Spleen (tissue), 11 donors: Measurements from ENCODE around the gene KHDC1. TPM values are rescaled to one million over a fixed set of nuclear protein-coding genes. Genes with fewer than 3 reads are reported as not detected.
A peak's percentile ranks its signal among the peaks of the same experiment; 100 is the strongest.

ENCODE experiments used
- DNase-seq: peaks from one replicate; pipeline ENCODE4 v3.0.0-alpha.2; 2020
- H3K27ac ChIP-seq, 8 donors: fragments of 200-600 bp; sonication (generic) in 7 of 8; 1 replicate in 4 of 8; 2 replicates in 4 of 8; pipeline versions ENCODE4 v1.5.0 to v1.8.0; 2016 to 2021; ENCODE audit warnings: inconsistent platforms in 4 of 8, mild to moderate bottlenecking in 4 of 8, moderate library complexity in 1 of 8
- H3K27me3 ChIP-seq, 7 donors: fragments of 200-600 bp; sonication (generic) in 6 of 7; replicated peaks in 1 of 7; 1 replicate in 4 of 7; 2 replicates in 3 of 7; pipeline versions ENCODE4 v1.5.0 to v1.8.0; 2016 to 2021; ENCODE audit warnings: inconsistent platforms in 3 of 7, mild to moderate bottlenecking in 1 of 7
- H3K36me3 ChIP-seq, 6 donors: fragments of 200-600 bp; sonication (generic) in 5 of 6; 1 replicate in 4 of 6; 2 replicates in 2 of 6; pipeline versions ENCODE4 v1.5.0 to v1.8.0; 2016 to 2021; ENCODE audit warnings: inconsistent platforms in 2 of 6
- H3K4me1 ChIP-seq, 6 donors: fragments of 200-600 bp; sonication (generic) in 5 of 6; 1 replicate in 3 of 6; 2 replicates in 3 of 6; pipeline versions ENCODE4 v1.5.0 to v1.8.0; 2016 to 2021; ENCODE audit warnings: inconsistent platforms in 3 of 6
- H3K4me3 ChIP-seq, 8 donors: fragments of 200-600 bp; sonication (generic) in 7 of 8; 1 replicate in 4 of 8; 2 replicates in 4 of 8; pipeline versions ENCODE4 v1.5.0 to v1.8.0; 2016 to 2021; ENCODE audit warnings: inconsistent platforms in 4 of 8, mild to moderate bottlenecking in 4 of 8, moderate library complexity in 2 of 8
- H3K9me3 ChIP-seq, 8 donors: fragments of 200-600 bp; sonication (generic) in 7 of 8; 1 replicate in 4 of 8; 2 replicates in 4 of 8; pipeline versions ENCODE4 v1.5.0 to v1.8.0; 2016 to 2021; ENCODE audit warnings: inconsistent platforms in 4 of 8
- POLR2A ChIP-seq, 3 donors: fragments of 450-650 bp; IDR thresholded peaks; one replicate each; pipeline ENCODE4 v1.5.1; 2017; ENCODE audit warnings: antibody characterized with exemption in 3 of 3, mild to moderate bottlenecking in 1 of 3
- POLR2AphosphoS5 ChIP-seq, 3 donors: sonication (generic); formaldehyde crosslinking; IDR thresholded peaks; one replicate each; pipeline ENCODE4 v1.5.1; 2017; ENCODE audit warnings: antibody characterized with exemption in 3 of 3
- WGBS, 5 donors: extraction: QIAGEN DNeasy Blood & Tissue Kit in 3 of 5; methylation state at CpG; one replicate each; pipeline versions ENCODE4 v1.1.5 to v1.1.7; 2013 to 2018; 5-methylcytosine and 5-hydroxymethylcytosine counted together
- intact Hi-C: fragments of 100-400 bp; cut with DNase I; formaldehyde crosslinking; loops from one replicate; pipeline ENCODE4 v1.15.0; 2023; ENCODE audit warnings: low total_unique reads
- polyA plus RNA-seq, 3 donors: library from polyadenylated mRNA; stranded (reverse); fragments of 200-250 nt; gene quantifications; one replicate each; pipeline ENCODE4 v1.2.1, GENCODE V29; 2013
- total RNA-seq, 7 donors: library from RNA; depleted of rRNA in 3 of 7; stranded (reverse); fragments of >200 nt in 3 of 7; fragmentation: NEBNext Ultra II Directional in 4 of 7; extraction: Animal tissue kit (Norgen Biotek cat#: 25700) in 4 of 7; gene quantifications; one replicate each; pipeline versions ENCODE4 v1.1.0 to v1.2.1, GENCODE V29; 2016 to 2021
- TF ChIP-seq, protein P1 (sequence below), 11 experiments: fragments of 200-600 bp in 7 of 11; fragments of 450-650 bp in 4 of 11; sonication (generic) in 4 of 11; IDR thresholded peaks in 8 of 11; conservative IDR thresholded peaks in 3 of 11; 1 replicate in 7 of 11; 2 replicates in 4 of 11; pipeline versions ENCODE4 v1.4.0 to v1.8.0; 2016 to 2021; ENCODE audit warnings: antibody characterized with exemption in 11 of 11, inconsistent platforms in 4 of 11, mild to moderate bottlenecking in 1 of 11
- donor health status: healthy with polysubstance abuse.
- donor health status: DM: no; HTN: no; CAD: no; lungs with moderate emphysema.
- donor health status: DM: no; HTN: no; CAD: no.
- donor health status: Bipolar disorder and iron deficiency.
- donor health status: healthy.
- donor health status: DM: no; HTN: no; CAD: no.
- donor health status: DM: yes; HTN: yes; CAD: no.

The KHDC1 gene
- total and polyA plus RNA-seq, 10 donors, result 0.54 to 2.2 (median 0.90) TPM

DNA sequence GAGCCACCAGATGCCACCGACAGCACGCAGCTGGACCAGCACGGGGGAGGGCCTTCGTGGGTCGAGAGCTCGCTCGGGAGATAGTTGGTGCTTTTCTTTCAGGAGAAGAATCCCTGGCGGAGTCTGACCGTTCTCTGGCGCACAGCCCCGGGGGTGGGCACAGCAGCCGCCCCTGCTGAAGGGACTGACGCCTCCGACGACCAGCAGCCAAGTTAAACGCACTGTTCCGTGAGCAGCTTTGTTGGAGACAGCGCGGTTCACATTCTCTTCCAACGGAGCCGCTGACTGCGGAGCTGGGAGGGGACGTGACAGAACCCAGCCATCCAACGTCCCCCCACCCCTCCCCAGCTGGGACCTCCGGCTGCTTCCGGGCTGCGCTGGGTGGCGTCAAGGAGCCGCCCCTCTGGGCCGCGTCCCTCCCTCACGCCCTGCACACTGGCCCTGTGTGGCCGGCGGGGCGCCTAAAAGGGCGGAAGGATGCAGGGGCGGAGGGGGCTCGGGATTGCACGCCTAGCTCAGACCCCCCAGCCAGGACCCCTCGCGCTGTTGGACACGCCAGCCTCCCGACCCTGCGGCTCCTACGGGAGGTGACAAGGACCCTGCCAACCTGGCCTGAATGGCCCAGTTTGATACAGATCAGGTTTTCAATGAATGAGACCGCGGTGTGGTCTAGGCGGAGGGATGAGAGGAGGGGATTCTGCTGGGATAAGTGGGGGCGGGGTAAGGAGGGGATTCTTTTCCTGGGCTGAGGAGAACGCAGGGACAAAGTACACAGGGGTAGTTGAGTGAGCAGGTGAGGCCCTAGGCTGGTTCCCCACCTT lies 36.4 kb upstream of the KHDC1 start:
- peaks cover 0 to 4% (median 0%) of the 10 kb centered on the region in 8 donors for H3K9me3 ChIP-seq
- TF ChIP-seq, protein P1, sequence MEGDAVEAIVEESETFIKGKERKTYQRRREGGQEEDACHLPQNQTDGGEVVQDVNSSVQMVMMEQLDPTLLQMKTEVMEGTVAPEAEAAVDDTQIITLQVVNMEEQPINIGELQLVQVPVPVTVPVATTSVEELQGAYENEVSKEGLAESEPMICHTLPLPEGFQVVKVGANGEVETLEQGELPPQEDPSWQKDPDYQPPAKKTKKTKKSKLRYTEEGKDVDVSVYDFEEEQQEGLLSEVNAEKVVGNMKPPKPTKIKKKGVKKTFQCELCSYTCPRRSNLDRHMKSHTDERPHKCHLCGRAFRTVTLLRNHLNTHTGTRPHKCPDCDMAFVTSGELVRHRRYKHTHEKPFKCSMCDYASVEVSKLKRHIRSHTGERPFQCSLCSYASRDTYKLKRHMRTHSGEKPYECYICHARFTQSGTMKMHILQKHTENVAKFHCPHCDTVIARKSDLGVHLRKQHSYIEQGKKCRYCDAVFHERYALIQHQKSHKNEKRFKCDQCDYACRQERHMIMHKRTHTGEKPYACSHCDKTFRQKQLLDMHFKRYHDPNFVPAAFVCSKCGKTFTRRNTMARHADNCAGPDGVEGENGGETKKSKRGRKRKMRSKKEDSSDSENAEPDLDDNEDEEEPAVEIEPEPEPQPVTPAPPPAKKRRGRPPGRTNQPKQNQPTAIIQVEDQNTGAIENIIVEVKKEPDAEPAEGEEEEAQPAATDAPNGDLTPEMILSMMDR (IDR thresholded peaks at IDR 0.05 in 8 of 11, conservative IDR thresholded peaks at IDR 0.05 in 3 of 11), result no peak
- H3K36me3 ChIP-seq, result peaks cover 0 to 11% (median 0%) of the 10 kb centered on the region in 6 donors
- no peak overlapping the region for H3K27ac ChIP-seq
- intact Hi-C loops, result no loop called here
- H3K27me3 ChIP-seq, result peaks cover 0 to 4% (median 0%) of the 10 kb centered on the region in 7 donors
- H3K4me1 ChIP-seq, result no peaks in the 10 kb centered on the region
- H3K4me3 ChIP-seq, result peak overlapping the region in 3 of 8 donors; percentile 5 to 32 (median 25)
- no peak for DNase-seq
- WGBS, 5 donors, result 51 to 69% (median 66%) methylated on average over 29 to 50 of the region's 50 CpGs

- Histone ChIP-seq H3K4me3 (no peak overlapping the region), H3K4me1 (no peaks in the 10 kb centered on the region), H3K9me3 (peaks cover 0 to 4% (median 0%) of the 10 kb centered on the region in 8 donors), H3K27me3 (no peaks in the 10 kb centered on the region), H3K36me3 (no peaks in the 10 kb centered on the region), H3K27ac (no peak overlapping the region)
- TF ChIP-seq, protein P1 (IDR thresholded peaks at IDR 0.05 in 8 of 11, conservative IDR thresholded peaks at IDR 0.05 in 3 of 11), result no peak
- TF ChIP-seq POLR2AphosphoS5 (IDR thresholded peaks at IDR 0.05), result no peak
- TF ChIP-seq POLR2A (IDR thresholded peaks at IDR 0.05), result no peak
- intact Hi-C loops, result no loop called here
- 95 to 99% (median 97%) methylated on average over 3 of the region's 3 CpGs for WGBS, 5 donors
- no peak for DNase-seq
These were observed 30.3 kb upstream of the KHDC1 start for GRCh38 chr6:73293331-73293730.

DNA sequence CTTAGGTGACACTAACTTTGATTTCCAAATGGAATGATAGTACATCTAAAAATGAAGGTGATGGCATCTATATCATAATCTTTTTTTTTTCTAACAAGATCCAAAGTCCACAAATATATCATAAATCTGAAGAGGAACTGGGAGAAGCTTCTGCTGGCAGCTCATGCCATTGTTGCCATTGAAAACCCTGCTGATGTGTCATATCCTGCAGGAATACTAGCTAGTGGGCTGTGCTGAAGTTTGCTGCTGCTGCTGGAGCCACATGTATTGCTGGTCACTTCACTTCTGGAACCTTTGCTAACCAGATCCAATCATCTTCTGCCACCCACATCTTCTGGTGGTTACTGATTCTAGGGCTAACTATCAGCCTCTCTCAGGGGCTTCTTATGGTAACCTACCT lies 27.4 kb upstream of the KHDC1 start:
- H3K36me3 ChIP-seq, result no peaks in the 10 kb centered on the region
- no peaks in the 10 kb centered on the region for H3K27me3 ChIP-seq
- H3K27ac ChIP-seq, result no peak overlapping the region
- peaks cover 0 to 3% (median 0%) of the 10 kb centered on the region in 8 donors for H3K9me3 ChIP-seq
- H3K4me3 ChIP-seq, result no peak overlapping the region
- TF ChIP-seq POLR2A (IDR thresholded peaks at IDR 0.05) (no peak), POLR2AphosphoS5 (IDR thresholded peaks at IDR 0.05) (no peak)
- TF ChIP-seq, protein P1 (IDR thresholded peaks at IDR 0.05 in 8 of 11, conservative IDR thresholded peaks at IDR 0.05 in 3 of 11), result no peak
- DNase-seq, result no peak
- intact Hi-C loops, result no loop called here
- H3K4me1 ChIP-seq, result no peaks in the 10 kb centered on the region

- intact Hi-C loops, result no loop called here
- H3K9me3 ChIP-seq, result no peaks in the 10 kb centered on the region
- H3K27ac ChIP-seq, result no peak overlapping the region
- H3K36me3 ChIP-seq, result no peaks in the 10 kb centered on the region
- 94 to 96% (median 95%) methylated on average over 6 of the region's 6 CpGs for WGBS, 5 donors
- H3K27me3 ChIP-seq, result no peaks in the 10 kb centered on the region
- H3K4me1 ChIP-seq, result no peaks in the 10 kb centered on the region
- no peak overlapping the region for H3K4me3 ChIP-seq
- TF ChIP-seq, protein P1 (IDR thresholded peaks at IDR 0.05 in 8 of 11, conservative IDR thresholded peaks at IDR 0.05 in 3 of 11), result no peak
- TF ChIP-seq POLR2AphosphoS5 (IDR thresholded peaks at IDR 0.05) (no peak), POLR2A (IDR thresholded peaks at IDR 0.05) (no peak)
- no peak for DNase-seq
These were observed 23.8 kb upstream of the KHDC1 start for GRCh38 chr6:73286752-73287151.
